ENCODE measurements around the gene ATP10B.
A peak's percentile ranks its signal among the peaks of the same experiment; 100 is the strongest.

Gene ATP10B

GRCh38 chr5:160565376-160565775 is 286.6 kb downstream of the ATP10B start:
- H3K4me3 ChIP-seq (ENCODE audit: low read length), result no peak overlapping the region
- no peak for TF ChIP-seq CTCF (conservative IDR thresholded peaks at IDR 0.05; ENCODE audit: low read length)
- no peak for DNase-seq (ENCODE audit: low read depth)

GRCh38 chr5:160556846-160557245 is 295.2 kb downstream of the ATP10B start:
- no peak for TF ChIP-seq CTCF (conservative IDR thresholded peaks at IDR 0.05; ENCODE audit: low read length)
- peak; percentile 48 for DNase-seq (ENCODE audit: low read depth)
- H3K4me3 ChIP-seq (ENCODE audit: low read length), result no peak overlapping the region

GRCh38 chr5:160555971-160556631 is 295.9 kb downstream of the ATP10B start:
- no peak overlapping the region for H3K4me3 ChIP-seq (ENCODE audit: low read length)
- no peak for TF ChIP-seq CTCF (conservative IDR thresholded peaks at IDR 0.05; ENCODE audit: low read length)
- peak; percentile 71 for DNase-seq (ENCODE audit: low read depth)

GRCh38 chr5:160555581-160555970 is 296.4 kb downstream of the ATP10B start:
- no peak for DNase-seq (ENCODE audit: low read depth)
- no peak overlapping the region for H3K4me3 ChIP-seq (ENCODE audit: low read length)
- TF ChIP-seq CTCF (conservative IDR thresholded peaks at IDR 0.05; ENCODE audit: low read length), result no peak

GRCh38 chr5:160550075-160550474 is 301.9 kb downstream of the ATP10B start:
- TF ChIP-seq CTCF (conservative IDR thresholded peaks at IDR 0.05; ENCODE audit: low read length), result no peak
- no peak for DNase-seq (ENCODE audit: low read depth)

GRCh38 chr5:160548949-160549645 is 302.9 kb downstream of the ATP10B start:
- TF ChIP-seq CTCF (conservative IDR thresholded peaks at IDR 0.05; ENCODE audit: low read length), result no peak
- peak; percentile 60 for DNase-seq (ENCODE audit: low read depth)
- no peak overlapping the region for H3K4me3 ChIP-seq (ENCODE audit: low read length)

More at GRCh38 chr5:160550075-160550474, 301.9 kb downstream of the ATP10B start:
- no peak overlapping the region for H3K4me3 ChIP-seq (ENCODE audit: low read length)

- DNase-seq (ENCODE audit: low read depth), result no peak
- no peak for TF ChIP-seq CTCF (conservative IDR thresholded peaks at IDR 0.05; ENCODE audit: low read length)
- no peak overlapping the region for H3K4me3 ChIP-seq (ENCODE audit: low read length)
Measured at GRCh38 chr5:160547872-160548271, 304.1 kb downstream of the ATP10B start.

Measured in AG10803 (cell line).